ENCODE results near the gene CTAG1A. TPM values are rescaled to one million over a fixed set of nuclear protein-coding genes. Genes with fewer than 3 reads are reported as not detected.

Gene CTAG1A
- total RNA-seq, 4 donors from 2014 or later = not detected

GRCh38 chrX:154541896-154542722, 42.8 kb upstream of the CTAG1A start:
- Histone ChIP-seq H3K36me3 (no peaks in the 10 kb centered on the region), H3K27ac (peak overlapping the region; percentile 45 to 88 (median 77)), H3K4me3 (peak overlapping the region in 1 of 4 donors; percentile 12), H3K27me3 (no peaks in the 10 kb centered on the region), H3K9me3 (no peaks in the 10 kb centered on the region), H3K4me1 (peaks cover 0 to 42% (median 6%) of the 10 kb centered on the region in 4 donors)
- peak; percentile 70 to 75 for DNase-seq (ENCODE audit: low spot score in 2 of 2)
- TF ChIP-seq POLR2A (IDR thresholded peaks at IDR 0.05) (no peak), EP300 (IDR thresholded peaks at IDR 0.05) (no peak), CTCF (IDR thresholded peaks at IDR 0.05) (no peak)
- 41 to 60% methylated on average over 8 to 12 of the region's 12 CpGs for WGBS, 2 donors

- 73 to 75% methylated on average over 19 to 20 of the region's 20 CpGs for WGBS, 2 donors
- Histone ChIP-seq H3K27ac (peak overlapping the region; percentile 45 to 88 (median 77)), H3K36me3 (no peaks in the 10 kb centered on the region), H3K4me1 (peaks cover 0 to 42% (median 6%) of the 10 kb centered on the region in 4 donors), H3K4me3 (peak overlapping the region in 1 of 4 donors; percentile 12), H3K27me3 (no peaks in the 10 kb centered on the region), H3K9me3 (no peaks in the 10 kb centered on the region)
- DNase-seq (ENCODE audit: low spot score in 2 of 2) = no peak
- TF ChIP-seq POLR2A (IDR thresholded peaks at IDR 0.05) = no peak
- peak in 1 of 2 donors; percentile 27 for TF ChIP-seq EP300 (IDR thresholded peaks at IDR 0.05)
- TF ChIP-seq CTCF (IDR thresholded peaks at IDR 0.05) = no peak
Measured at GRCh38 chrX:154542723-154543424, 42.1 kb upstream of the CTAG1A start.

GRCh38 chrX:154545673-154546274, 39.2 kb upstream of the CTAG1A start:
- Histone ChIP-seq H3K27me3 (no peaks in the 10 kb centered on the region), H3K36me3 (no peaks in the 10 kb centered on the region), H3K9me3 (no peaks in the 10 kb centered on the region), H3K4me1 (peaks cover 0 to 57% (median 10%) of the 10 kb centered on the region in 4 donors), H3K4me3 (peak overlapping the region in 3 of 4 donors; percentile 54 to 72 (median 68)), H3K27ac (no peak overlapping the region)
- 89 to 93% methylated on average over 10 to 17 of the region's 17 CpGs for WGBS, 2 donors
- no peak for TF ChIP-seq CTCF (IDR thresholded peaks at IDR 0.05)
- no peak for TF ChIP-seq EP300 (IDR thresholded peaks at IDR 0.05)
- TF ChIP-seq POLR2A (IDR thresholded peaks at IDR 0.05) = no peak
- DNase-seq (ENCODE audit: low spot score in 2 of 2) = no peak

- Histone ChIP-seq H3K4me3 (peak within 1 kb of the TSS; percentile 54 to 72 (median 70)), H3K36me3 (no peaks in the 10 kb centered on the region), H3K27me3 (no peaks in the 10 kb centered on the region), H3K9me3 (no peaks in the 10 kb centered on the region), H3K27ac (peak within 1 kb of the TSS; percentile 73 to 90 (median 84)), H3K4me1 (peaks cover 0 to 49% (median 8%) of the 10 kb centered on the region in 4 donors)
- WGBS, 2 donors = 14 to 43% methylated on average over 3 to 77 of the region's 92 CpGs
- peak; percentile 43 to 47 for DNase-seq (ENCODE audit: low spot score in 2 of 2)
- peak in 1 of 5 experiments; percentile 10 for TF ChIP-seq CTCF (IDR thresholded peaks at IDR 0.05)
- no peak for TF ChIP-seq POLR2A (IDR thresholded peaks at IDR 0.05)
- TF ChIP-seq EP300 (IDR thresholded peaks at IDR 0.05) = no peak
Measured at GRCh38 chrX:154546354-154547244, 38.3 kb upstream of the CTAG1A start, which contains the start of gene G6PD. Gene G6PD, minus strand, starts transcription at chrX:154546846. Its CDS starts 691 bp downstream, at chrX:154546155.

All from tibial nerve (tissue), 4 donors.